HEK293T (cell line): Measurements from ENCODE around the gene SIRPG.

Experiments used
- CTCF ChIA-PET: fragments of 350-600 bp; formaldehyde crosslinking; extraction: SDS; loops from one replicate; lab custom pipeline; 2021; ENCODE audit warnings: antibody characterized with exemption, inconsistent platforms; lab: Yijun Ruan, JAX
- POLR2A ChIA-PET: fragments of 350-600 bp; formaldehyde crosslinking; extraction: SDS; loops from one replicate; lab custom pipeline; 2020; ENCODE audit warnings: antibody characterized with exemption, inconsistent platforms; lab: Yijun Ruan, JAX
- DNase-seq: peaks from one replicate; pipeline ENCODE4 v3.0.0; 2012; ENCODE audit warnings: mixed read lengths; ENCODE audit errors: extremely low spot score
- ARNT ChIP-seq: fragments of 450-650 bp; IDR thresholded peaks from 2 replicates; pipeline ENCODE4 v1.6.1; 2017; ENCODE audit warnings: mild to moderate bottlenecking
- BHLHE40 ChIP-seq: fragments of 450-650 bp; IDR thresholded peaks from 2 replicates; pipeline ENCODE4 v1.6.1; 2016; ENCODE audit warnings: mild to moderate bottlenecking, moderate library complexity, borderline replicate concordance
- CTBP1 ChIP-seq: fragments of 450-650 bp; IDR thresholded peaks from 2 replicates; pipeline ENCODE4 v1.6.1; 2016; ENCODE audit warnings: borderline replicate concordance
- ELF4 ChIP-seq: fragments of 450-650 bp; IDR thresholded peaks from 2 replicates; pipeline ENCODE4 v1.6.1; 2017; ENCODE audit warnings: antibody characterized with exemption
- FOXA1 ChIP-seq: fragments of 450-650 bp; IDR thresholded peaks from 2 replicates; pipeline ENCODE4 v1.6.1; 2016; ENCODE audit warnings: mild to moderate bottlenecking
- FOXK2 ChIP-seq: fragments of 450-650 bp; IDR thresholded peaks from 2 replicates; pipeline ENCODE4 v1.6.1; 2016; ENCODE audit warnings: mild to moderate bottlenecking
- FOXM1 ChIP-seq: fragments of 450-650 bp; IDR thresholded peaks from 2 replicates; pipeline ENCODE4 v1.6.1; 2017; ENCODE audit warnings: mild to moderate bottlenecking, borderline replicate concordance
- HDGF ChIP-seq: fragments of 450-650 bp; IDR thresholded peaks from 2 replicates; pipeline ENCODE4 v1.6.1; 2017; ENCODE audit warnings: antibody characterized with exemption, borderline replicate concordance
- L3MBTL2 ChIP-seq: fragments of 450-650 bp; conservative IDR thresholded peaks from 2 replicates; pipeline ENCODE4 v1.6.1; 2016; ENCODE audit warnings: mild to moderate bottlenecking
- LEF1 ChIP-seq: fragments of 450-650 bp; IDR thresholded peaks from 2 replicates; pipeline ENCODE4 v1.6.1; 2017; ENCODE audit warnings: mild to moderate bottlenecking, borderline replicate concordance
- NFRKB ChIP-seq: fragments of 450-650 bp; IDR thresholded peaks from 2 replicates; pipeline ENCODE4 v1.6.1; 2016; ENCODE audit warnings: mild to moderate bottlenecking, moderate library complexity
- PKNOX1 ChIP-seq: fragments of 450-650 bp; IDR thresholded peaks from 2 replicates; pipeline ENCODE4 v1.6.1; 2016
- SP1 ChIP-seq: fragments of 450-650 bp; IDR thresholded peaks from 2 replicates; pipeline ENCODE4 v1.6.1; 2017
- SUZ12 ChIP-seq: fragments of 450-650 bp; IDR thresholded peaks from 2 replicates; pipeline ENCODE4 v1.6.1; 2016; ENCODE audit warnings: mild to moderate bottlenecking
- TARDBP ChIP-seq: fragments of 450-650 bp; IDR thresholded peaks from 2 replicates; pipeline ENCODE4 v1.6.1; 2016
- ZNF384 ChIP-seq: fragments of 450-650 bp; IDR thresholded peaks from 2 replicates; pipeline ENCODE4 v1.6.1; 2016

The SIRPG gene

GRCh38 chr20:1588533-1589460, 68.8 kb downstream of the SIRPG start:
- no peak for TF ChIP-seq PKNOX1
- no peak for DNase-seq
- ChIA-PET CTCF (no interaction called here), POLR2A (no interaction called here)

GRCh38 chr20:1587781-1588532, 69.6 kb downstream of the SIRPG start:
- POLR2A ChIA-PET, result no interaction called here
- TF ChIP-seq LEF1 (no peak), ELF4 (no peak), NFRKB (no peak), BHLHE40 (no peak), CTBP1 (no peak), SUZ12 (no peak), FOXA1 (no peak), SP1 (no peak), FOXM1 (no peak), ARNT (no peak), PKNOX1 (no peak), FOXK2 (no peak), ZNF384 (no peak), HDGF (no peak), TARDBP (no peak), L3MBTL2 (no peak)
- no peak for DNase-seq
- CTCF ChIA-PET, result no interaction called here

- TF ChIP-seq HDGF (no peak), BHLHE40 (no peak), FOXM1 (no peak), ELF4 (no peak), ZNF384 (no peak), SUZ12 (no peak), LEF1 (no peak), FOXK2 (no peak), PKNOX1 (no peak), ARNT (no peak), FOXA1 (no peak)
- no peak for DNase-seq
- ChIA-PET CTCF (no interaction called here), POLR2A (no interaction called here)
These were observed 78.1 kb downstream of the SIRPG start for GRCh38 chr20:1579488-1579887.
